ENCODE data around the gene SLC25A25. TPM values are rescaled to one million over a fixed set of nuclear protein-coding genes. Genes with fewer than 3 reads are reported as not detected.

Gene SLC25A25
- total RNA-seq, 4 donors from 2014 or later: 23.4 to 29.7 (median 27.2) TPM

- no peak overlapping the region for H3K27ac ChIP-seq
- no peak overlapping the region for H3K4me3 ChIP-seq
- no peak for TF ChIP-seq POLR2A (IDR thresholded peaks at IDR 0.05)
- TF ChIP-seq, protein P1, sequence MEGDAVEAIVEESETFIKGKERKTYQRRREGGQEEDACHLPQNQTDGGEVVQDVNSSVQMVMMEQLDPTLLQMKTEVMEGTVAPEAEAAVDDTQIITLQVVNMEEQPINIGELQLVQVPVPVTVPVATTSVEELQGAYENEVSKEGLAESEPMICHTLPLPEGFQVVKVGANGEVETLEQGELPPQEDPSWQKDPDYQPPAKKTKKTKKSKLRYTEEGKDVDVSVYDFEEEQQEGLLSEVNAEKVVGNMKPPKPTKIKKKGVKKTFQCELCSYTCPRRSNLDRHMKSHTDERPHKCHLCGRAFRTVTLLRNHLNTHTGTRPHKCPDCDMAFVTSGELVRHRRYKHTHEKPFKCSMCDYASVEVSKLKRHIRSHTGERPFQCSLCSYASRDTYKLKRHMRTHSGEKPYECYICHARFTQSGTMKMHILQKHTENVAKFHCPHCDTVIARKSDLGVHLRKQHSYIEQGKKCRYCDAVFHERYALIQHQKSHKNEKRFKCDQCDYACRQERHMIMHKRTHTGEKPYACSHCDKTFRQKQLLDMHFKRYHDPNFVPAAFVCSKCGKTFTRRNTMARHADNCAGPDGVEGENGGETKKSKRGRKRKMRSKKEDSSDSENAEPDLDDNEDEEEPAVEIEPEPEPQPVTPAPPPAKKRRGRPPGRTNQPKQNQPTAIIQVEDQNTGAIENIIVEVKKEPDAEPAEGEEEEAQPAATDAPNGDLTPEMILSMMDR (IDR thresholded peaks at IDR 0.05): no peak
- TF ChIP-seq EP300 (IDR thresholded peaks at IDR 0.05): no peak
- no peaks in the 10 kb centered on the region for H3K36me3 ChIP-seq
- H3K9me3 ChIP-seq: no peaks in the 10 kb centered on the region
- H3K27me3 ChIP-seq: no peaks in the 10 kb centered on the region
- no peak for DNase-seq (ENCODE audit: low spot score in 2 of 2)
- H3K4me1 ChIP-seq: peaks cover 0 to 26% (median 12%) of the 10 kb centered on the region in 4 donors
- 91 to 92% methylated on average over 12 to 13 of the region's 13 CpGs for WGBS, 2 donors
These were observed 84.4 kb downstream of the SLC25A25 start for GRCh38 chr9:128152133-128153059.

DNA sequence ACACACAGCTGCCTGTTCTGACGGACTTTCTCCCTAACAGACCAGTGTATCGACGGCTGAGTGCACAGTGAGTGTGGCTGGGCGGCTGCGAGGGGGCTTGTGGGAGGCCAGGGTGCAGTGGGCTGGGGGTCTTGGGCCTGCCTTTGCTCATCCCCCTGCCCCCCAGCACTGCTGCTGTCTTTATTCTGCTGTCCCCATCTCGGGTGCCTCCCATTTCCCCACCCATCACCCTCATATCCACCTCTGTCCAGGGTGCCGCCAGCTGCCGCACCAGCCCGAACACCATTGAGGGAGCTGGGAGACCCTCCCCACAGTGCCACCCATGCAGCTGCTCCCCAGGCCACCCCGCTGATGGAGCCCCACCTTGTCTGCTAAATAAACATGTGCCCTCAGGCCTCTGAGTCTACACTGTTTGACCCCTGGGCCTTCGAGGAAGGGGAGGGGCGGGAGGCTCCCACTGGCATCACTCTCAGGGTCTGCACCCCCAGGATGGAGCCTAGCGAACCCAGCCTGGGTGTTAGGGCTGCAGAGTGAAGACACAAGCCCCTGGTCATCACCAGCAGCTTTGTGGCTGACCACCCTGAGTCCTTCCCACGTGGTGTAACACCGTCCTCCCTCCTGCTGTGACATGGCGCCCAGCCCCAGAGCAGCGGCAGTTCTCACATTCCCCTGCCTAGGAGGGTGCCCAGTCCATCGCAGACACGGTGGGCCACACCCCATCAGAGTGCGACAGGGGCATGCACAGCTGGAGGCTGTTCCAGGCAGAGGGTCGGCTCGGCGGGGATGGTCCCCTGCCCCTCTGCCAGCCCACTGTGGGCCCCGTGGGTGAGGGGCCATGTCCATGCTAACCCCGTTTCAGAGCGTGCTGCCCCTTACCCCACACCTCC lies 85.3 kb downstream of the SLC25A25 start:
- Histone ChIP-seq H3K27me3 (no peaks in the 10 kb centered on the region), H3K27ac (no peak overlapping the region), H3K9me3 (no peaks in the 10 kb centered on the region), H3K4me3 (no peak overlapping the region), H3K36me3 (no peaks in the 10 kb centered on the region), H3K4me1 (peaks cover 0 to 24% (median 12%) of the 10 kb centered on the region in 4 donors)
- 68 to 75% methylated on average over 10 to 26 of the region's 26 CpGs for WGBS, 2 donors
- TF ChIP-seq POLR2A (IDR thresholded peaks at IDR 0.05) (no peak), EP300 (IDR thresholded peaks at IDR 0.05) (no peak)
- no peak for DNase-seq (ENCODE audit: low spot score in 2 of 2)

- Histone ChIP-seq H3K27me3 (no peaks in the 10 kb centered on the region), H3K9me3 (no peaks in the 10 kb centered on the region), H3K27ac (no peak overlapping the region), H3K4me1 (peaks cover 0 to 19% (median 5%) of the 10 kb centered on the region in 4 donors), H3K4me3 (no peak overlapping the region), H3K36me3 (no peaks in the 10 kb centered on the region)
- no peak for DNase-seq (ENCODE audit: low spot score in 2 of 2)
- 79 to 81% methylated on average over 6 to 11 of the region's 13 CpGs for WGBS, 2 donors
- TF ChIP-seq, protein P1 (IDR thresholded peaks at IDR 0.05): no peak
- TF ChIP-seq EP300 (IDR thresholded peaks at IDR 0.05) (no peak), POLR2A (IDR thresholded peaks at IDR 0.05) (no peak)
These were observed 86.1 kb downstream of the SLC25A25 start for GRCh38 chr9:128153947-128154695.

DNA sequence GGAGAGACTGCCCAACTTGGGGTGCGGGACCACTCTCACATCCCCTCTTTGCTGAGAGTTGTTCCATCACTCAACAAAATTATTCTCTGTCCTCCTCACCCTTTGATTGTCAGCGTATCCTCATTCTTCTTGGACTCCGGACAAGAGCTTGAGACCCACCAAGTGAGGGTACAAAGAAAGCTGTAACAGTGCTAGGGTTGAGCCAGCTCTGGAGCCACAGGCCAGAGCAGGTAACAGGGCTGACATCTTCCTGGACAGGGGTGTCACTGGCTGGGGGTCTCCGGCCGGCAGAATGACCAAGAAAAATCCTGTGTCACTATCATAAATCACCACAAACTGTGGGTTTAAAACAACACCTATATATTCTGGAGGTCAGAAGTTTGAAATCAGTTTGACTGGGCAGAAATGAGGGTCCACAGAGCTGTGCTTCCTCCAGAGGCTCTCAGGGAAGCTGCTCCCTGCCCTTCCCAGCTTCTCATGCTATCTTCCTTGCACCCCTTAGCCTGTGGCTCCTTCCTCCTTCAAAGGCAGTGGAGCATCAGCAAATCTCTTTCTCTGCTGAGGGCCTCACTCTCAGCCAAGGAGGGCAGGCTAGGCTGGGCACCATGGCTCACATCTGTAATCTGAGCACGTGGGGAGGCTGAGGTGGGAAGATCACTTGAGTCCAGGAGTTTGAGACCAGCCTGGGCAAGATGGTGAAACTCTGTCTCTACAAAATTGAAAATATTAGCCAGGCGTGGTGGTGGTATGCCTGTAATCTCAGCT lies 87.9 kb downstream of the SLC25A25 start:
- TF ChIP-seq POLR2A (IDR thresholded peaks at IDR 0.05): no peak
- TF ChIP-seq EP300 (IDR thresholded peaks at IDR 0.05): no peak
- TF ChIP-seq, protein P1 (IDR thresholded peaks at IDR 0.05): no peak
- Histone ChIP-seq H3K36me3 (no peaks in the 10 kb centered on the region), H3K4me3 (no peak overlapping the region), H3K27ac (no peak overlapping the region), H3K4me1 (peaks cover 0 to 16% (median 5%) of the 10 kb centered on the region in 4 donors), H3K9me3 (no peaks in the 10 kb centered on the region), H3K27me3 (no peaks in the 10 kb centered on the region)
- 69 to 80% methylated on average over 7 of the region's 7 CpGs for WGBS, 2 donors
- no peak for DNase-seq (ENCODE audit: low spot score in 2 of 2)

Other genes starting within 250 kb of the SLC25A25 start
- gene ENG, start 213.6 kb upstream of the SLC25A25 start, total RNA-seq: 100 to 1,000 TPM in 1 of 4 donors, 10 to 100 TPM in 3; 24.9 to 137 (median 85.6) TPM
- 10 to 100 TPM; 29.9 to 65.1 (median 38.7) TPM for gene AK1, start 190.6 kb upstream of the SLC25A25 start, total RNA-seq
- 100 to 1,000 TPM; 108 to 193 (median 172) TPM for gene ST6GALNAC6, start 168.6 kb upstream of the SLC25A25 start, total RNA-seq
- 10 to 100 TPM; 23.9 to 70.5 (median 37.0) TPM for gene ST6GALNAC4, start 151.2 kb upstream of the SLC25A25 start, total RNA-seq
- under 1 TPM in 1 of 4 donors, not detected in 3; 0.59 TPM for gene PIP5KL1, start 137.5 kb upstream of the SLC25A25 start, total RNA-seq
- gene DPM2, start 130.4 kb upstream of the SLC25A25 start, total RNA-seq: 10 to 100 TPM in 3 of 4 donors, 1 to 10 TPM in 1; 9.0 to 21.9 (median 14.7) TPM
- gene EEIG1, start 87.2 kb upstream of the SLC25A25 start, total RNA-seq: 10 to 100 TPM; 33.9 to 53.8 (median 50.2) TPM
- gene NAIF1, start 912 bp upstream of the SLC25A25 start, total RNA-seq: 10 to 100 TPM in 1 of 4 donors, 1 to 10 TPM in 3; 5.4 to 11.2 (median 8.1) TPM
- 100 to 1,000 TPM in 1 of 4 donors, 10 to 100 TPM in 3; 68.9 to 180 (median 74.7) TPM for gene PTGES2, start 59.5 kb downstream of the SLC25A25 start, total RNA-seq
- gene LCN2, start 81.2 kb downstream of the SLC25A25 start, total RNA-seq: not detected
- 100 to 1,000 TPM; 202 to 310 (median 243) TPM for gene BBLN, start 92.0 kb downstream of the SLC25A25 start, total RNA-seq
- 10 to 100 TPM; 59.4 to 99.3 (median 71.4) TPM for gene CIZ1, start 123.3 kb downstream of the SLC25A25 start, total RNA-seq
- 10 to 100 TPM; 19.9 to 50.4 (median 41.4) TPM for gene DNM1, start 135.1 kb downstream of the SLC25A25 start, total RNA-seq
- 100 to 1,000 TPM in 1 of 4 donors, 10 to 100 TPM in 3; 67.4 to 103 (median 91.9) TPM for gene GOLGA2, start 207.8 kb downstream of the SLC25A25 start, total RNA-seq
- gene SWI5, start 208.0 kb downstream of the SLC25A25 start, total RNA-seq: 10 to 100 TPM; 27.5 to 39.8 (median 32.9) TPM